ENCODE results near the gene NR6A1.

DNA sequence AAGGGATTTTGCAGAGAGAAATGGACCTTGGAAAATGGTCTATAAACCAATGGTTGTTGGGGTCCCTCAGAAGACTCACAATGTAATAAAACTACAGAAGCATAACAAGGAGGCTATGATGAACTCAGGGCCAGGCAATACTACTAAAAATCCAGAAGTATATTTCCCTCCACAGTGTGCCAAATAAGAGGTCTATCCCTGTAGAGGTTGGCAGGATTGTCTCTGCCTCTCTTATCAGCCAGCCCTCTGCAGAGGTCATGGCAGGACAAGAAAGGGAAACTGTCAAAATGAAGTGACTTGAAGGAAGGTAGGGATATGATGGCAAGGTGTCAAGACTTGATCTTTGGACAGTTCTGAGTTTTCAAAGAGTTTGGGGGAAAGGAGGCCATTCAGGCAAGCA lies 148.2 kb downstream of the NR6A1 start:
- TF ChIP-seq POLR2AphosphoS5 (IDR thresholded peaks at IDR 0.05; ENCODE audit: low read depth, low read length), result no peak
- TF ChIP-seq, protein P1, sequence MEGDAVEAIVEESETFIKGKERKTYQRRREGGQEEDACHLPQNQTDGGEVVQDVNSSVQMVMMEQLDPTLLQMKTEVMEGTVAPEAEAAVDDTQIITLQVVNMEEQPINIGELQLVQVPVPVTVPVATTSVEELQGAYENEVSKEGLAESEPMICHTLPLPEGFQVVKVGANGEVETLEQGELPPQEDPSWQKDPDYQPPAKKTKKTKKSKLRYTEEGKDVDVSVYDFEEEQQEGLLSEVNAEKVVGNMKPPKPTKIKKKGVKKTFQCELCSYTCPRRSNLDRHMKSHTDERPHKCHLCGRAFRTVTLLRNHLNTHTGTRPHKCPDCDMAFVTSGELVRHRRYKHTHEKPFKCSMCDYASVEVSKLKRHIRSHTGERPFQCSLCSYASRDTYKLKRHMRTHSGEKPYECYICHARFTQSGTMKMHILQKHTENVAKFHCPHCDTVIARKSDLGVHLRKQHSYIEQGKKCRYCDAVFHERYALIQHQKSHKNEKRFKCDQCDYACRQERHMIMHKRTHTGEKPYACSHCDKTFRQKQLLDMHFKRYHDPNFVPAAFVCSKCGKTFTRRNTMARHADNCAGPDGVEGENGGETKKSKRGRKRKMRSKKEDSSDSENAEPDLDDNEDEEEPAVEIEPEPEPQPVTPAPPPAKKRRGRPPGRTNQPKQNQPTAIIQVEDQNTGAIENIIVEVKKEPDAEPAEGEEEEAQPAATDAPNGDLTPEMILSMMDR (IDR thresholded peaks at IDR 0.05; ENCODE audit: control extremely low read depth in 1 of 3, insufficient read depth in 1 of 3, low read depth in 1 of 3, low read length in 3 of 3), result no peak
- no peak for TF ChIP-seq POLR2A (IDR thresholded peaks at IDR 0.05; ENCODE audit: control extremely low read depth in 1 of 2, low read depth in 2 of 2, low read length in 2 of 2)
- TF ChIP-seq ZNF274 (IDR thresholded peaks at IDR 0.05; ENCODE audit: borderline replicate concordance, extremely low read depth, low read length), result no peak
- TF ChIP-seq RFX5 (IDR thresholded peaks at IDR 0.05; ENCODE audit: borderline replicate concordance, low read depth, low read length), result no peak
- TF ChIP-seq EP300 (IDR thresholded peaks at IDR 0.05; ENCODE audit: borderline replicate concordance in 1 of 2, low read depth in 2 of 2, low read length in 2 of 2), result no peak
- no peak for TF ChIP-seq KDM1A (IDR thresholded peaks at IDR 0.05; ENCODE audit: borderline replicate concordance, low read length)
- TF ChIP-seq SP2 (IDR thresholded peaks at IDR 0.05; ENCODE audit: low read length), result no peak
- TF ChIP-seq, protein P2, sequence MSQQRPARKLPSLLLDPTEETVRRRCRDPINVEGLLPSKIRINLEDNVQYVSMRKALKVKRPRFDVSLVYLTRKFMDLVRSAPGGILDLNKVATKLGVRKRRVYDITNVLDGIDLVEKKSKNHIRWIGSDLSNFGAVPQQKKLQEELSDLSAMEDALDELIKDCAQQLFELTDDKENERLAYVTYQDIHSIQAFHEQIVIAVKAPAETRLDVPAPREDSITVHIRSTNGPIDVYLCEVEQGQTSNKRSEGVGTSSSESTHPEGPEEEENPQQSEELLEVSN (IDR thresholded peaks at IDR 0.05), result no peak

All from H1 (cell line).